IMR-90 (cell line): Measurements from ENCODE around the gene TBC1D30. TPM values are rescaled to one million over a fixed set of nuclear protein-coding genes. Genes with fewer than 3 reads are reported as not detected.

ENCODE experiments used
- ATAC-seq: fragments of 200-7000 bp; cut with Tn5 transposase; 2 replicates; pipeline ENCODE4 v1.9.1; 2020; ENCODE audit warnings: low read depth, mild to moderate bottlenecking, moderate library complexity
- BruUV-seq: library from RNA; stranded (reverse); fragments of 400-500 nt; replicated peaks from 2 replicates; lab custom pipeline; 2021; lab: Mats Ljungman, UMichigan
- CTCF ChIA-PET: fragments of 300-600 bp; formaldehyde crosslinking; extraction: SDS; loops from one replicate; lab custom pipeline; 2021; ENCODE audit warnings: antibody characterized with exemption; lab: Yijun Ruan, JAX
- POLR2A ChIA-PET: fragments of 300-600 bp; sonication (Branson Sonifier 250); formaldehyde crosslinking; loops from one replicate; lab custom pipeline; 2022; ENCODE audit warnings: antibody characterized with exemption; ENCODE audit not compliant: unreplicated experiment; lab: Charles Lee
- DNase-seq: peaks from one replicate; pipeline ENCODE4 v3.0.0; 2013
- H2AFZ ChIP-seq: replicated peaks from 2 replicates; pipeline ENCODE3; 2013; ENCODE audit warnings: low read length, mild to moderate bottlenecking; ENCODE audit not compliant: poor library complexity
- H2AK5ac ChIP-seq: 2 replicates; pipeline ENCODE4 v1.6.1; 2013; ENCODE audit warnings: low read depth, low read length, inconsistent platforms
- H2AK9ac ChIP-seq: replicated peaks from 2 replicates; pipeline ENCODE3; 2013; ENCODE audit warnings: mild to moderate bottlenecking, low read depth, low read length, moderate library complexity; ENCODE audit not compliant: poor library complexity
- H2BK120ac ChIP-seq: 2 replicates; pipeline ENCODE4 v1.6.1; 2013; ENCODE audit warnings: low read depth, low read length, inconsistent platforms
- H2BK15ac ChIP-seq: 3 replicates; pipeline ENCODE4 v1.6.1; 2013; ENCODE audit warnings: low read depth, low read length, inconsistent platforms
- H2BK20ac ChIP-seq: 2 replicates; pipeline ENCODE4 v1.6.1; 2013; ENCODE audit warnings: low read depth, mild to moderate bottlenecking, inconsistent platforms, low read length, moderate library complexity
- H2BK5ac ChIP-seq: 2 replicates; pipeline ENCODE4 v1.6.1; 2013; ENCODE audit warnings: mild to moderate bottlenecking, low read depth, low read length, inconsistent platforms; ENCODE audit not compliant: poor library complexity, severe bottlenecking
- H3K14ac ChIP-seq: replicated peaks from 2 replicates; pipeline ENCODE4 v1.6.1; 2013; ENCODE audit warnings: low read depth, low read length, inconsistent platforms
- H3K18ac ChIP-seq: 2 replicates; pipeline ENCODE4 v1.6.1; 2013; ENCODE audit warnings: low read depth, low read length, control low read depth
- H3K23ac ChIP-seq: 2 replicates; pipeline ENCODE4 v1.6.1; 2013; ENCODE audit warnings: low read depth, low read length, inconsistent platforms
- H3K27ac ChIP-seq: 2 replicates; pipeline ENCODE4 v1.5.1; 2013; ENCODE audit warnings: mild to moderate bottlenecking, control low read depth, low read length; ENCODE audit not compliant: insufficient read depth
- H3K27me3 ChIP-seq: 2 replicates; pipeline ENCODE4 v1.6.1; 2013; ENCODE audit warnings: low read length; ENCODE audit not compliant: control insufficient read depth, insufficient read depth
- H3K36me3 ChIP-seq: 2 replicates; pipeline ENCODE4 v1.6.1; 2013; ENCODE audit warnings: low read length, mixed read lengths; ENCODE audit not compliant: control insufficient read depth, insufficient read depth
- H3K4ac ChIP-seq: 2 replicates; pipeline ENCODE4 v1.6.1; 2013; ENCODE audit warnings: low read depth, low read length, inconsistent platforms
- H3K4me1 ChIP-seq: 2 replicates; pipeline ENCODE4 v1.6.1; 2013; ENCODE audit warnings: low read length, mixed read lengths; ENCODE audit not compliant: control insufficient read depth, insufficient read depth
- H3K4me2 ChIP-seq: 2 replicates; pipeline ENCODE4 v1.6.1; 2013; ENCODE audit warnings: low read depth, mild to moderate bottlenecking, control low read depth, low read length, moderate library complexity
- H3K4me3 ChIP-seq: 2 replicates; pipeline ENCODE4 v1.5.1; 2013; ENCODE audit warnings: low read depth, mild to moderate bottlenecking, control low read depth, low read length, moderate library complexity; ENCODE audit not compliant: insufficient read depth
- H3K56ac ChIP-seq: 2 replicates; pipeline ENCODE4 v1.6.1; 2013; ENCODE audit warnings: low read length, inconsistent platforms; ENCODE audit not compliant: insufficient read depth; ENCODE audit errors: extremely low read depth
- H3K79me1 ChIP-seq, 2 experiments: 2 replicates each; pipeline ENCODE4 v1.6.1; 2013; ENCODE audit warnings: low read length in 2 of 2, inconsistent platforms in 1 of 2, low read depth in 1 of 2
- H3K9ac ChIP-seq: 2 replicates; pipeline ENCODE4 v1.6.1; 2013; ENCODE audit warnings: low read depth, low read length, control low read depth
- H3K9me1 ChIP-seq: 2 replicates; pipeline ENCODE4 v1.6.1; 2013; ENCODE audit warnings: low read length, inconsistent platforms; ENCODE audit not compliant: insufficient read depth
- H3K9me3 ChIP-seq: 2 replicates; pipeline ENCODE4 v1.6.1; 2013; ENCODE audit warnings: low read length; ENCODE audit not compliant: control insufficient read depth, insufficient read depth
- H4K20me1 ChIP-seq: 2 replicates; pipeline ENCODE4 v1.6.1; 2013; ENCODE audit warnings: low read length, inconsistent platforms; ENCODE audit not compliant: insufficient read depth
- H4K5ac ChIP-seq: 2 replicates; pipeline ENCODE4 v1.6.1; 2013; ENCODE audit warnings: mild to moderate bottlenecking, low read depth, low read length, control low read depth
- H4K8ac ChIP-seq, 2 experiments: 2 replicates each; pipeline ENCODE4 v1.6.1; 2013; ENCODE audit warnings: low read depth in 2 of 2, low read length in 2 of 2, control low read depth in 1 of 2, inconsistent platforms in 1 of 2
- H4K91ac ChIP-seq: 2 replicates; pipeline ENCODE4 v1.6.1; 2013; ENCODE audit warnings: low read depth, low read length, inconsistent platforms; ENCODE audit not compliant: insufficient read depth
- BHLHE40 ChIP-seq: fragments of 150-350 bp; IDR thresholded peaks from 2 replicates; pipeline ENCODE4 v1.6.1; 2016; ENCODE audit warnings: mild to moderate bottlenecking, low read depth, low read length
- CEBPB ChIP-seq: IDR thresholded peaks from 2 replicates; pipeline ENCODE4 v1.6.1; 2012; ENCODE audit warnings: low read depth, low read length, improper control_type of control experiment
- NFE2L2 ChIP-seq: fragments of 150-350 bp; IDR thresholded peaks from 2 replicates; pipeline ENCODE4 v1.6.1; 2016; ENCODE audit warnings: low read depth, mild to moderate bottlenecking, low read length
- POLR2A ChIP-seq: IDR thresholded peaks from 2 replicates; pipeline ENCODE4 v1.6.1; 2012; ENCODE audit warnings: mild to moderate bottlenecking, low read depth, low read length
- RAD21 ChIP-seq: IDR thresholded peaks from 2 replicates; pipeline ENCODE4 v1.6.1; 2012; ENCODE audit warnings: low read length, improper control_type of control experiment
- RCOR1 ChIP-seq: IDR thresholded peaks from 2 replicates; pipeline ENCODE4 v1.6.1; 2012; ENCODE audit warnings: mild to moderate bottlenecking, low read length, improper control_type of control experiment; ENCODE audit not compliant: insufficient replicate concordance
- dilution Hi-C: fragments of 300-500 bp; cut with HindIII; formaldehyde crosslinking; loops from one replicate; pipeline ENCODE4 v1.14.3; 2018; ENCODE audit warnings: low sequenced_read_pairs; ENCODE audit not compliant: unreplicated experiment
- in situ Hi-C: fragments of 300-500 bp; cut with MboI; formaldehyde crosslinking; loops from 3 replicates; pipeline ENCODE4 v1.14.3; 2019; ENCODE audit warnings: low sequenced_read_pairs, inconsistent platforms, mixed read lengths
- intact Hi-C: fragments of 100-400 bp; cut with micrococcal nuclease; formaldehyde crosslinking; loops from 2 replicates; pipeline ENCODE4 v1.10.0; 2022
- polyA plus RNA-seq, 3 experiments: library from polyadenylated mRNA; depleted of rRNA; stranded (reverse); fragments of >200 nt; gene quantifications; 2 replicates each; pipeline ENCODE4 v1.2.3, GENCODE V29; 2012; ENCODE audit warnings: low replicate concordance in 1 of 3
- total RNA-seq: library from RNA; depleted of rRNA; stranded (reverse); fragments of >200 nt; gene quantifications from 2 replicates; pipeline ENCODE4 v1.2.3, GENCODE V29; 2012
- TF ChIP-seq, protein P1 (sequence below): fragments of 150-350 bp; IDR thresholded peaks from 2 replicates; pipeline ENCODE4 v1.6.1; 2016; ENCODE audit warnings: low read depth, mild to moderate bottlenecking, low read length, moderate library complexity, borderline replicate concordance

TBC1D30 gene
- total and polyA plus RNA-seq, 2 of the 4 experiments (the other 2 are of a cell fraction), result 0.18 to 0.24 TPM

DNA sequence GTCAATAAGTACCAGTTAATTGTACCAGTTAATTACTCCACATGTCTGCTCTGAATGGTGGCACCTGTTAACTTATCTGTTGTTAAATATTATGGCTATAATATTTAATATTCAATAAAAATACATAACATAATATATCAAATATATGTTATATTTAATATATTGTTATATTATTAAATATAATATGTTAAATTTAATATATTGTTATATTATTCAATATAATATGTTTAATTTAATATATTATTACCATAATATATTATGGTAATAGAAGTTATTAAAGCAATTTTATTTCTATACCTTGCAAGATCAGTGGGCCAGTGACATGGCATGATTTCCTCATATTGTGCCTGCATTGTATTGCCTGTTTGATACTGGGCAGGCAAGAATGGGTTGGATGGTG is 98.4 kb downstream of the TBC1D30 start:
- H2AK5ac ChIP-seq, result no peak overlapping the region

More for the DNA sequence above, 98.4 kb downstream of the TBC1D30 start:
- no peak for DNase-seq
- no peak overlapping the region for H2AK9ac ChIP-seq
- no peak overlapping the region for H2BK5ac ChIP-seq
- H3K36me3 ChIP-seq, result no peaks in the 10 kb centered on the region
- no peak overlapping the region for H2BK20ac ChIP-seq
- ChIA-PET CTCF (no interaction called here), POLR2A (no interaction called here)
- no peak overlapping the region for H3K14ac ChIP-seq
- H4K5ac ChIP-seq, result no peak overlapping the region
- H4K91ac ChIP-seq, result no peak overlapping the region
- no peak overlapping the region for H4K8ac ChIP-seq
- H2AFZ ChIP-seq, result no peak overlapping the region
- no peak for ATAC-seq
- H2BK15ac ChIP-seq, result no peak overlapping the region
- H4K20me1 ChIP-seq, result no peaks in the 10 kb centered on the region
- H2BK120ac ChIP-seq, result no peak overlapping the region
- intact Hi-C loops (no loop called here), dilution Hi-C loops (no loop called here), in situ Hi-C loops (loop anchor here (25.0 kb wide), 1 partner anchor 789 kb away; no protein-coding TSS in a partner anchor)
- no peak overlapping the region for H3K23ac ChIP-seq
- BruUV-seq, result no TSS peak
- H3K9me1 ChIP-seq, result no peaks in the 10 kb centered on the region
- H3K4me1 ChIP-seq, result no peaks in the 10 kb centered on the region
- peaks cover 19% of the 10 kb centered on the region for H3K27me3 ChIP-seq
- no peak overlapping the region for H3K9ac ChIP-seq
- TF ChIP-seq RAD21, result no peak
- no peak for TF ChIP-seq BHLHE40
- TF ChIP-seq, protein P1, sequence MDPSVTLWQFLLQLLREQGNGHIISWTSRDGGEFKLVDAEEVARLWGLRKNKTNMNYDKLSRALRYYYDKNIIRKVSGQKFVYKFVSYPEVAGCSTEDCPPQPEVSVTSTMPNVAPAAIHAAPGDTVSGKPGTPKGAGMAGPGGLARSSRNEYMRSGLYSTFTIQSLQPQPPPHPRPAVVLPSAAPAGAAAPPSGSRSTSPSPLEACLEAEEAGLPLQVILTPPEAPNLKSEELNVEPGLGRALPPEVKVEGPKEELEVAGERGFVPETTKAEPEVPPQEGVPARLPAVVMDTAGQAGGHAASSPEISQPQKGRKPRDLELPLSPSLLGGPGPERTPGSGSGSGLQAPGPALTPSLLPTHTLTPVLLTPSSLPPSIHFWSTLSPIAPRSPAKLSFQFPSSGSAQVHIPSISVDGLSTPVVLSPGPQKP, result no peak
- TF ChIP-seq NFE2L2, result no peak
- no peak for TF ChIP-seq RCOR1
- TF ChIP-seq CEBPB, result no peak
- TF ChIP-seq POLR2A, result no peak
- no peak overlapping the region for H3K4me2 ChIP-seq
- no peak overlapping the region for H3K27ac ChIP-seq
- no peak overlapping the region for H3K18ac ChIP-seq
- no peaks in the 10 kb centered on the region for H3K9me3 ChIP-seq
- no peaks in the 10 kb centered on the region for H3K79me1 ChIP-seq
- H3K4me3 ChIP-seq, result no peak overlapping the region
- H3K4ac ChIP-seq, result no peak overlapping the region
- H3K56ac ChIP-seq, result no peak overlapping the region
